CD4-positive, alpha-beta memory T cell (primary cell): Measurements from ENCODE around the gene LRP10. TPM values are rescaled to one million over a fixed set of nuclear protein-coding genes. Genes with fewer than 3 reads are reported as not detected.
A peak's percentile ranks its signal among the peaks of the same experiment; 100 is the strongest.
"Not testable (repeated sequence)": the region's sequence is repeated elsewhere in the genome, so short reads cannot be mapped to it uniquely, and the experiment has no call there.

ENCODE experiments used
- CTCF ChIA-PET: fragments of 350-600 bp; sonication (Branson Sonifier 250); formaldehyde crosslinking; loops from one replicate; lab custom pipeline; 2021; ENCODE audit warnings: inconsistent platforms; ENCODE audit not compliant: partially characterized antibody; lab: Charles Lee
- POLR2A ChIA-PET: fragments of 350-600 bp; sonication (Branson Sonifier 250); formaldehyde crosslinking; loops from one replicate; lab custom pipeline; 2021; ENCODE audit not compliant: partially characterized antibody; lab: Charles Lee
- DNase-seq, 5 donors: peaks; one replicate each; pipeline versions ENCODE4 v3.0.0 to v3.0.0-alpha.2; 2020 to 2022; ENCODE audit warnings: mixed read lengths in 1 of 5
- H3K27ac ChIP-seq: one replicate; pipeline ENCODE4 v1.7.0; 2013; ENCODE audit warnings: low read depth, low read length
- H3K27me3 ChIP-seq: 2 replicates; pipeline ENCODE4 v1.7.0; 2013; ENCODE audit warnings: mild to moderate bottlenecking, low read length, moderate library complexity; ENCODE audit not compliant: insufficient read depth
- H3K36me3 ChIP-seq: 2 replicates; pipeline ENCODE4 v1.7.0; 2013; ENCODE audit warnings: mild to moderate bottlenecking, low read length, moderate library complexity; ENCODE audit not compliant: insufficient read depth
- H3K4me1 ChIP-seq: 2 replicates; pipeline ENCODE4 v1.7.0; 2013; ENCODE audit warnings: mild to moderate bottlenecking, low read length, moderate library complexity; ENCODE audit not compliant: insufficient read depth
- H3K4me3 ChIP-seq, 2 donors: one replicate each; pipeline ENCODE4 v1.7.0; 2013; ENCODE audit warnings: low read length in 2 of 2, mild to moderate bottlenecking in 1 of 2
- H3K9me3 ChIP-seq, 2 donors: one replicate each; pipeline ENCODE4 v1.7.0; 2013; ENCODE audit warnings: low read length in 2 of 2, control low read depth in 1 of 2; ENCODE audit not compliant: control insufficient read depth in 1 of 2
- H3K27ac Mint-ChIP-seq, 7 donors: one replicate each; pipeline ENCODE4 v1.8.0; 2020 to 2021; ENCODE audit warnings: mixed read lengths in 7 of 7, mild to moderate bottlenecking in 6 of 7, inconsistent platforms in 3 of 7, moderate library complexity in 3 of 7
- H3K27me3 Mint-ChIP-seq, 2 donors: one replicate each; pipeline ENCODE4 v1.8.0; 2020 to 2021; ENCODE audit warnings: mixed read lengths in 2 of 2
- H3K36me3 Mint-ChIP-seq, 2 donors: one replicate each; pipeline ENCODE4 v1.8.0; 2020 to 2021; ENCODE audit warnings: mixed read lengths in 2 of 2, inconsistent platforms in 1 of 2, mild to moderate bottlenecking in 1 of 2
- H3K4me1 Mint-ChIP-seq, 4 donors: one replicate each; pipeline ENCODE4 v1.8.0; 2020 to 2021; ENCODE audit warnings: mixed read lengths in 4 of 4, mild to moderate bottlenecking in 1 of 4
- H3K4me3 Mint-ChIP-seq, 8 donors: one replicate each; pipeline ENCODE4 v1.8.0; 2020 to 2021; ENCODE audit warnings: mixed read lengths in 8 of 8, mild to moderate bottlenecking in 7 of 8, moderate library complexity in 6 of 8, inconsistent platforms in 3 of 8
- H3K9me3 Mint-ChIP-seq, 8 donors: one replicate each; pipeline ENCODE4 v1.8.0; 2020 to 2021; ENCODE audit warnings: mixed read lengths in 8 of 8, mild to moderate bottlenecking in 5 of 8, inconsistent platforms in 3 of 8, moderate library complexity in 1 of 8
- intact Hi-C: fragments of 100-400 bp; cut with micrococcal nuclease; formaldehyde crosslinking; loops from one replicate; pipeline ENCODE4 v1.15.1; 2023
- polyA plus RNA-seq, 2 donors: library from polyadenylated mRNA; unstranded; fragments of 300-500 nt; fragmentation: Illumina TruSeq; gene quantifications; one replicate each; pipeline ENCODE4 v1.2.3, GENCODE V29; 2021
- total RNA-seq, 2 experiments: library from RNA; stranded (reverse); gene quantifications; one replicate each; pipeline ENCODE4 v1.2.3, GENCODE V29; 2021

The LRP10 gene
- total and polyA plus RNA-seq, 4 experiments from 2014 or later = 92.0 to 118 (median 95.6) TPM

GRCh38 chr14:22852940-22853767 is 18.4 kb upstream of the LRP10 start:
- H3K27ac Mint-ChIP-seq = peak overlapping the region; percentile 52 to 83 (median 75)
- Histone ChIP-seq H3K4me3 (peak overlapping the region; percentile 72 to 77), H3K27me3 (no peaks in the 10 kb centered on the region), H3K36me3 (no peaks in the 10 kb centered on the region), H3K4me1 (peaks cover 13% of the 10 kb centered on the region), H3K27ac (peak overlapping the region; percentile 34), H3K9me3 (no peaks in the 10 kb centered on the region)
- peaks cover 5 to 9% of the 10 kb centered on the region in 2 donors for H3K27me3 Mint-ChIP-seq
- POLR2A ChIA-PET = interaction anchor here (0.9 to 4.1 kb wide), 10 partner anchors 18 to 297 kb away, joined by 3 to 20 read pairs (median 7); partner anchors contain the start of genes DAD1, LRP10 and OXA1L
- H3K36me3 Mint-ChIP-seq = no peaks in the 10 kb centered on the region
- peaks cover 0 to 2% (median 0%) of the 10 kb centered on the region in 8 donors for H3K9me3 Mint-ChIP-seq
- intact Hi-C loops = loop anchor here (1.0 to 5.0 kb wide), 7 partner anchors 19 to 1012 kb away; no protein-coding TSS in a partner anchor
- CTCF ChIA-PET = interaction anchor here (0.6 to 19.6 kb wide), 46 partner anchors 9 to 1013 kb away, joined by 3 to 403 read pairs (median 4); partner anchors contain the start of genes ACIN1, C14orf119, DAD1 and LRP10
- H3K4me3 Mint-ChIP-seq = peak overlapping the region; percentile 84 to 89 (median 86)
- peaks cover 6 to 20% (median 13%) of the 10 kb centered on the region in 4 donors for H3K4me1 Mint-ChIP-seq
- peak; percentile 81 to 86 (median 83) for DNase-seq

GRCh38 chr14:22854296-22854695 is 17.2 kb upstream of the LRP10 start:
- not testable (repeated sequence) for H3K27me3 ChIP-seq, H3K4me3 ChIP-seq, H3K27ac ChIP-seq, H3K27ac Mint-ChIP-seq, DNase-seq, H3K9me3 ChIP-seq, H3K9me3 Mint-ChIP-seq, H3K36me3 ChIP-seq, H3K36me3 Mint-ChIP-seq
- peaks cover 12 to 29% (median 20%) of the 10 kb centered on the region in 4 donors for H3K4me1 Mint-ChIP-seq
- H3K4me1 ChIP-seq = peaks cover 24% of the 10 kb centered on the region
- H3K27me3 Mint-ChIP-seq = peaks cover 6 to 11% of the 10 kb centered on the region in 2 donors
- CTCF ChIA-PET = interaction anchor here (0.7 to 19.6 kb wide), 28 partner anchors 10 to 1029 kb away, joined by 3 to 403 read pairs (median 7); partner anchors contain the start of genes ACIN1, C14orf119, DAD1 and LRP10
- peak overlapping the region in 1 of 8 donors; percentile 20 for H3K4me3 Mint-ChIP-seq
- intact Hi-C loops = loop anchor here (5.0 kb wide), 1 partner anchor 652 kb away; no protein-coding TSS in a partner anchor
- POLR2A ChIA-PET = interaction anchor here (1.0 to 4.1 kb wide), 9 partner anchors 8 to 298 kb away, joined by 3 to 20 read pairs (median 7); partner anchors contain the start of genes DAD1 and LRP10

- ChIA-PET CTCF (interaction anchor here (0.6 to 19.6 kb wide), 26 partner anchors 9 to 1030 kb away, joined by 3 to 403 read pairs (median 4); partner anchors contain the start of genes DAD1, LRP10, MRPL52 and RBM23), POLR2A (interaction anchor here (0.6 to 4.1 kb wide), 7 partner anchors 7 to 558 kb away, joined by 3 to 20 read pairs (median 4); partner anchors contain the start of gene LRP10)
- Histone ChIP-seq H3K27ac (no peak overlapping the region), H3K4me3 (no peak overlapping the region), H3K36me3 (no peaks in the 10 kb centered on the region), H3K9me3 (no peaks in the 10 kb centered on the region), H3K4me1 (peaks cover 24% of the 10 kb centered on the region), H3K27me3 (no peaks in the 10 kb centered on the region)
- intact Hi-C loops = loop anchor here (5.0 kb wide), 1 partner anchor 653 kb away; no protein-coding TSS in a partner anchor
- peaks cover 0 to 2% (median 0%) of the 10 kb centered on the region in 8 donors for H3K9me3 Mint-ChIP-seq
- H3K27me3 Mint-ChIP-seq = peaks cover 6 to 9% of the 10 kb centered on the region in 2 donors
- peaks cover 12 to 29% (median 20%) of the 10 kb centered on the region in 4 donors for H3K4me1 Mint-ChIP-seq
- H3K27ac Mint-ChIP-seq = no peak overlapping the region
- peak in 1 of 5 donors; percentile 18 for DNase-seq
- no peaks in the 10 kb centered on the region for H3K36me3 Mint-ChIP-seq
- peak overlapping the region in 1 of 8 donors; percentile 20 for H3K4me3 Mint-ChIP-seq
These were observed 16.4 kb upstream of the LRP10 start for GRCh38 chr14:22854963-22855724.

- no peak overlapping the region for H3K27ac Mint-ChIP-seq
- Histone ChIP-seq H3K27me3 (no peaks in the 10 kb centered on the region), H3K36me3 (no peaks in the 10 kb centered on the region), H3K9me3 (no peaks in the 10 kb centered on the region), H3K27ac (no peak overlapping the region), H3K4me1 (peaks cover 24% of the 10 kb centered on the region), H3K4me3 (no peak overlapping the region)
- peaks cover 0 to 2% (median 0%) of the 10 kb centered on the region in 8 donors for H3K9me3 Mint-ChIP-seq
- H3K27me3 Mint-ChIP-seq = peaks cover 7 to 9% of the 10 kb centered on the region in 2 donors
- ChIA-PET POLR2A (no interaction called here), CTCF (interaction anchor here (1.3 to 19.6 kb wide), 6 partner anchors 16 to 853 kb away, joined by 3 to 403 read pairs (median 54); partner anchors contain the start of genes LRP10 and MRPL52)
- H3K36me3 Mint-ChIP-seq = no peaks in the 10 kb centered on the region
- intact Hi-C loops = no loop called here
- H3K4me1 Mint-ChIP-seq = peaks cover 12 to 29% (median 20%) of the 10 kb centered on the region in 4 donors
- H3K4me3 Mint-ChIP-seq = no peak overlapping the region
- no peak for DNase-seq
These were observed 15.1 kb upstream of the LRP10 start for GRCh38 chr14:22856428-22856827.

GRCh38 chr14:22860377-22860776 is 11.2 kb upstream of the LRP10 start:
- CTCF ChIA-PET = interaction anchor here (1.3 to 19.6 kb wide), 10 partner anchors 7 to 304 kb away, joined by 3 to 403 read pairs (median 8); partner anchors contain the start of genes LRP10 and MRPL52
- POLR2A ChIA-PET = interaction anchor here (3.7 kb wide), 1 partner anchor 11 kb away, joined by 22 read pairs; the partner anchor contains the start of gene LRP10

GRCh38 chr14:22861651-22862050 is 9.9 kb upstream of the LRP10 start:
- intact Hi-C loops = no loop called here
- Mint-ChIP-seq H3K27ac (peak overlapping the region in 1 of 7 donors; percentile 59), H3K4me3 (no peak overlapping the region), H3K4me1 (peaks cover 13 to 36% (median 21%) of the 10 kb centered on the region in 4 donors), H3K27me3 (peaks cover 2 to 3% of the 10 kb centered on the region in 2 donors), H3K9me3 (peaks cover 0 to 2% (median 0%) of the 10 kb centered on the region in 8 donors), H3K36me3 (no peaks in the 10 kb centered on the region)
- Histone ChIP-seq H3K4me1 (peaks cover 19% of the 10 kb centered on the region), H3K9me3 (no peaks in the 10 kb centered on the region), H3K4me3 (no peak overlapping the region), H3K27ac (no peak overlapping the region), H3K27me3 (no peaks in the 10 kb centered on the region), H3K36me3 (no peaks in the 10 kb centered on the region)
- ChIA-PET CTCF (interaction anchor here (1.0 to 19.6 kb wide), 10 partner anchors 8 to 303 kb away, joined by 3 to 403 read pairs (median 5); partner anchors contain the start of genes LRP10, MRPL52 and RBM23), POLR2A (interaction anchor here (0.5 to 1.8 kb wide), 4 partner anchors 10 to 290 kb away, joined by 3 to 13 read pairs (median 4); partner anchors contain the start of gene LRP10)
- no peak for DNase-seq

More at GRCh38 chr14:22860377-22860776, 11.2 kb upstream of the LRP10 start:
- H3K4me1 Mint-ChIP-seq = peaks cover 13 to 30% (median 19%) of the 10 kb centered on the region in 4 donors
- H3K27me3 Mint-ChIP-seq, H3K27me3 ChIP-seq, H3K9me3 Mint-ChIP-seq, H3K27ac Mint-ChIP-seq, H3K27ac ChIP-seq, H3K4me3 Mint-ChIP-seq, DNase-seq, intact Hi-C loops, H3K4me3 ChIP-seq, H3K9me3 ChIP-seq, H3K36me3 Mint-ChIP-seq, H3K36me3 ChIP-seq: not testable (repeated sequence)
- peaks cover 16% of the 10 kb centered on the region for H3K4me1 ChIP-seq
